ENCODE data around the gene EIF4E2.
"Not testable (repeated sequence)": the region's sequence is repeated elsewhere in the genome, so short reads cannot be mapped to it uniquely, and the experiment has no call there.

EIF4E2 gene

DNA sequence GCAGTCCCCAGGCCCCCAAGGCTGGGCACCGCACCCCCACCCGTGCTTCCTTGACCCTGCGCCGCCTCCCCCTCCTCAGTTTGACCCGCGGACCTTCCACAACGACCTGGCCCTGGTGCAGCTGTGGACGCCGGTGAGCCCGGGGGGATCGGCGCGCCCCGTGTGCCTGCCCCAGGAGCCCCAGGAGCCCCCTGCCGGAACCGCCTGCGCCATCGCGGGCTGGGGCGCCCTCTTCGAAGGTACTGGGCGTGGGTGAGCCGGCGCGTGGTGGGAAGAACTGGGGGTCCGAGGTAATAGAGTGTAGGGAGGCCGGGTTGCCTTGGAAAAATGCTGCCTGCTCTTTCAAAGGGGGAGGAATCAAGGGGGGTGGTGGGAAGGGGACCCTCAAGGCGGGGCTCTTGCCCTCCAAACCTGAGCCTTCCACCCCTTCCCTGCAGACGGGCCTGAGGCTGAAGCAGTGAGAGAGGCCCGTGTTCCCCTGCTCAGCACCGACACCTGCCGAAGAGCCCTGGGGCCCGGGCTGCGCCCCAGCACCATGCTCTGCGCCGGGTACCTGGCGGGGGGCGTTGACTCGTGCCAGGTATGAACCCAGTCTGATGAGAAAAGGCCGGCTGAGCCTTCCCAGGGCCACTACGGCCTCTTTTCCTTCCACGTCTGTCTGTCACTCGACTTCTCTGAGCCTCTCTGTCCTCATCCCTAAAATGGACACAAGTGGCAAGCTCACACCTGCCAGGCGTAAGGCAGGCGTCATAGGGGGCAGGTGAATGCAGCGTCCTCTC lies 27.7 kb upstream of the EIF4E2 start:
- FAIRE-seq: no peak

DNA sequence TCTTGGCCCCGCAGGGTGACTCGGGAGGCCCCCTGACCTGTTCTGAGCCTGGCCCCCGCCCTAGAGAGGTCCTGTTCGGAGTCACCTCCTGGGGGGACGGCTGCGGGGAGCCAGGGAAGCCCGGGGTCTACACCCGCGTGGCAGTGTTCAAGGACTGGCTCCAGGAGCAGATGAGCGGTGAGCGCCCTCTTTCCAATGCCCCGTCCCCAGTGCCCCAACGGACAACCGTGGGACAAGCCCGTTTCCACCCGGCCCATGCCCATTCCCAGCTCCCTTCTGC lies 27.1 kb upstream of the EIF4E2 start:
- no peak for FAIRE-seq

DNA sequence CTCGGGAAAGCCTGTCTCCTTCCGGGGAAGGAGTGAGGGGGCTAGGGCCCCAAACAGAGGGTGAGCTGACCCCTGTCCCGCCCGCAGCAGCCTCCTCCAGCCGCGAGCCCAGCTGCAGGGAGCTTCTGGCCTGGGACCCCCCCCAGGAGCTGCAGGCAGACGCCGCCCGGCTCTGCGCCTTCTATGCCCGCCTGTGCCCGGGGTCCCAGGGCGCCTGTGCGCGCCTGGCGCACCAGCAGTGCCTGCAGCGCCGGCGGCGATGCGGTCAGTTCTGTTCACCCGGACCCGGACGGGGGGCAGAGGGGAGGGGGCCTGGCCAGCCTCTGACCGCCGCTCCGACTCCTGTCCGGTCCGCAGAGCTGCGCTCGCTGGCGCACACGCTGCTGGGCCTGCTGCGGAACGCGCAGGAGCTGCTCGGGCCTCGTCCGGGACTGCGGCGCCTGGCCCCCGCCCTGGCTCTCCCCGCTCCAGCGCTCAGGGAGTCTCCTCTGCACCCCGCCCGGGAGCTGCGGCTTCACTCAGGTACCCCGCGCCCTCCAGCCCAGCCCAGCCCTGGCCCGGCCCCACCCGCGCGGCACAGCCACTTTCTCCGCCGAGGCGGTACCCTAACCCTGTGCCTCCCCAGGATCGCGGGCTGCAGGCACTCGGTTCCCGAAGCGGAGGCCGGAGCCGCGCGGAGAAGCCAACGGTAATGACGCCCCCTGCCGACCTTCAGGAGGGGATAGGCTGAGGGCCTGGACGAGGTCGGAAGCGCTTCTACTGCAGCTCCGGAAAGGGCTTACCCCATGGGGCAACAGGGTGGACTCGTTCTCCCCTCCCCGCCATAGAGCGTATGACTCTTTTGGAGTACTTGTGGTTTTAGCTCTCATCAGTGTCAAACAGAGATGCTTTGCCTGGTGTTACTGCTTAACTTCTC lies 26.5 kb upstream of the EIF4E2 start:
- no peak for FAIRE-seq

DNA sequence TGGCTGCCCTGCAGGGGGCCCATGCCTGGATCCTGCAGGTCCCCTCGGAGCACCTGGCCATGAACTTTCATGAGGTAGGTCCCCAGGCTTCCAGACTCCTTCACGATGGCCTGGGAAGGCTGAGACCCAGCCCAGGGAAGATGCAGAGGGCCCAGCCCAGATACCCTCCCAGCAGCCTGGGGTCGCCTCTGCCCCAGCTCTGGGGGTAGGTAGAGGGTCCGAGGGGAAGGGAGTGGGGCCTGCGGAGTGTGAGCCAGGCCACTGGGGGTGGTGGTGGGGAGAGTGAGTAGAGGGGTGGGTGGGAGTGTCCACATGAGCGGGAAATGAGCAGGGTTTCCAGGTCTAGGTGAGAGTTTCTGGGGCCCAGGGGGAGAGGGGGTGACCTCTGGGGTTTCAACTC lies 25.7 kb upstream of the EIF4E2 start:
- no peak for FAIRE-seq

DNA sequence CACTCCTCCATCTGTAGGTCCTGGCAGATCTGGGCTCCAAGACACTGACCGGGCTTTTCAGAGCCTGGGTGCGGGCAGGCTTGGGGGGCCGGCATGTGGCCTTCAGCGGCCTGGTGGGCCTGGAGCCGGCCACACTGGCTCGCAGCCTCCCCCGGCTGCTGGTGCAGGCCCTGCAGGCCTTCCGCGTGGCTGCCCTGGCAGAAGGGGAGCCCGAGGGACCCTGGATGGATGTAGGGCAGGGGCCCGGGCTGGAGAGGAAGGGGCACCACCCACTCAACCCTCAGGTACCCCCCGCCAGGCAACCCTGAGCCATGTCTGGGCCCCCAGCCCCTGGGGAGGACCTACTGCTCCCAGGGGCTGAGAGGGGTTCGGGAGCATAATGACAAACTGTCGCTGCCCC lies 25.3 kb upstream of the EIF4E2 start:
- FAIRE-seq: no peak

DNA sequence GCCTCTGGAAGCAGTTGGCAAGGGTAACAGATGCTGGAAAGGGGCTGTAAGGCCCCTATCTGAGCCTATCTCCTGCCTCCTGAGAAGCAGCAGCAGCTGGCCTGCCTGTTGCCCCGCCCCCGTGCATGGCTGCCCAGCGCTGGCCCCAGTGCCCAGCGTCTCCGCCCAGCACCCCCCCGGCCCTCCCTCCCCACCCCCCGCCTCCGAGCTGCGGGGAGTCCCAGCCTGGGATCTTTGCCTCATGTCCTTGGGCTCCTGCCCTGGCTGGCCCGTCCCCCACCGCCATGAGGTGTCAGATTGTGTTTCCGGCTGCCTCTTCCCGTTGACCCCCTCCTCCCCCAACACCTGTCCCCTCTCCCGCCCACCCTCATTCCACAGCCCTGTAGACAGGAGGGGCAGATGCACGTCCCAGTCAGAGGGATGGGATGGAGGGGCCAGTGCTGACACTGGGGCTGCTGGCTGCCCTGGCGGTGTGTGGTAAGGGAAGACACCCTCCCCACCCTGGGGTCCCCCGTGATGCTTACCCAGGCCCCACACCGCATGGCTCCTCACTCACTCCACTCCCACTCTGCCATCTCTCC lies 24.6 kb upstream of the EIF4E2 start, which contains the start of gene CHRND:
Gene CHRND, plus strand, starts transcription at position 370 of the 581 bp plus-strand sequence. Its CDS starts 56 bp downstream, at position 426.
- FAIRE-seq: no peak

DNA sequence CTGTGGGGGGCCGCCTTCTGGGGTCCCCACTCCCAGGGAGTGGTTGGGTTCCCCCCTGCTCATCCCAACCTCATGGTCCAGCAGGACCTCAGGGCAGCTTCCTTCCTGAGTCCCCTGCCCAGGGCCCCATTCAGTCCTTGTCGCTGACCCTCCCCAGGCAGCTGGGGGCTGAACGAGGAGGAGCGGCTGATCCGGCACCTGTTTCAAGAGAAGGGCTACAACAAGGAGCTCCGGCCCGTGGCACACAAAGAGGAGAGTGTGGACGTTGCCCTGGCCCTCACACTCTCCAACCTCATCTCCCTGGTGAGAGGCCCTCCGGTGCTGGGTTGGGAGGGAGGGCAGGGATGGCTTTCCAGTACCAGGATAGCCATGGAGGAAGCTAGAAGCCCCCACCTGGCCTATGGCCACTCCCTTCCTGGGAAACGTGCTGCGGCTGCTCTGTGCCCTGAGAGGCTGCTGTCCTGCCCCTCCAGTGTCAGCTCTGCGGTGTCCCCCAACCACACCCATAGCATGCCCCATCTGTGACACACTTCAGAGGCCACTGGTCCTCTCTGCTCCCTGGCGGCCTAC lies 24.0 kb upstream of the EIF4E2 start:
- FAIRE-seq: no peak

DNA sequence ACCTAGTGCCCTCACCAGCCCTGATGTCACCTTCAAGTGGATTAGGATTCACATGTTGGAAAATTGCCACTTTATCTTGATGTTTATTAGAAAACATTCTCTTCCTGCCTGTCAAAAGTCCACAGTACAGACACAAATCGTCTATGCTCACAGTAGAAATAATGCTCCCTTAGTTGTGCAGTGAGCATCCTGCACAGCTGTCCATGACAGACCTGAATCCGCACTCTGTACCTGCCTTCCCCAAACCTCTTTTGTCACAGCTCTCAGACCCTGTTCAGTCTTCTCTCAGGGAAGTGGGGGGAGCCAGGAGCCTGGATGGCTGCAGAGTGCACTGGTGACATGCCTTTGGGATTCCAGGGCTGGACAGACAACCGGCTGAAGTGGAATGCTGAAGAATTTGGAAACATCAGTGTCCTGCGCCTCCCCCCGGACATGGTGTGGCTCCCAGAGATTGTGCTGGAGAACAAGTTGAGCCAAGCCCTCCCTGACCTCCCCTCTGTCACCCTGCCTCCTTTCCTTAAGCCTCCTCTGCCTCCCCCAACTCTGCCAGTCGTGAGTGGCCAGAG lies 22.5 kb upstream of the EIF4E2 start:
- FAIRE-seq: no peak

DNA sequence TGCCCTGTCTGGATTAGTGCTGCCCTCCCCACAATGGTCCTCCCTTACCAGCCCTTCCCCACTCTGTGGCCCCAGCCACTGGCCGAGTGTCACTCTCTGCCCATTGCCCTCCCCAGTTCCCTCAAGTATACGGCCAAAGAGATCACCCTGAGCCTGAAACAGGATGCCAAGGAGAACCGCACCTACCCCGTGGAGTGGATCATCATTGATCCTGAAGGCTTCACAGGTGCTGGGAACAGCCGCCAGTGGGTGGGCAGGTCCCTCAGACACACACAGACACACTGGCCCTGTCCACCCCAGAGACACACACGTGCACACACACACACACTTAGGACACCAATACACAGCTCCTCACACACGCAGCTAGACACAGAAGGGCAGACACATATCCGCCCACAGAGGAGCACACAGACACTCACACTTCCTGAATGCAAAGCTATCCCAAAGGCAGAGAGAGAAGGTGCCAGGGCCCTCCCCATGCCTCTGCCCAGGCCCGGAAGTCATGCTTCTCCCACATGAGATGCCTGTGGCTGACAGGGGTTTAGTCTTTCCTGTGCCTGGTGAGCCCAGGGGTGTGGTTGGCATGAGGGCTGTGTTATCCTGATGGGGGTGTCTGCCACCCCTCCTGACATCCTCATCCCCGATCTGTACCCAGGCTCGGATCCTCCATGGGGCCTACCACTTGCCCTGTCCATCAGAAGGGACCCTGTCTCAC lies 21.6 kb upstream of the EIF4E2 start:
- FAIRE-seq: no peak

DNA sequence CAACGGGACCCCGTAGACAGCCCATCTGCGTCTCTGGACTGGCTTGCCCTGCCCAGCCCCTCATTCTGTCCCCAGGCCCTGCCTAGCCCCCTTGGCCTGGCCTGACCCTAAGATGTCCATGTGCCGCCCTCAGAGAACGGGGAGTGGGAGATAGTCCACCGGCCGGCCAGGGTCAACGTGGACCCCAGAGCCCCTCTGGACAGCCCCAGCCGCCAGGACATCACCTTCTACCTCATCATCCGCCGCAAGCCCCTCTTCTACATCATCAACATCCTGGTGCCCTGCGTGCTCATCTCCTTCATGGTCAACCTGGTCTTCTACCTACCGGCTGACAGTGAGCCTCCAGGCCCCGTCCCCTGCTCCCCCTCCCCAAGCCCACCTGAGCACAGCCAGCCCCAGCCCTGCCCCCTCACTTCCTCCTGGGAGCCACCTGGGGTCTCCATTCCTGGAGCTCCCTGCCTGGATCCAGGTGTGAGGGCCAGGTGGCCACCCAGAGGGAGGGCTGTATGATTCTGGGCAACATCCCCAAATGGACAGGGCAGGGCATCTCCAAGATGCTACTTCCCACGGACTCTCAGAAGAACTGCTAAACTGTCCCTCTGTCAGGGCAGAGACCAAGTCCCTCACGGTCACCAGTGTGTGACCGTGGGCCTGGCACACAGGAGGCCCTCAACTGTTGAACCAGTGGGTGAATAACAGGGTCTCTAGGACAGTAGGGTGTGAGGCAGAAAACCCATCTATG lies 20.5 kb upstream of the EIF4E2 start:
- no peak for FAIRE-seq

DNA sequence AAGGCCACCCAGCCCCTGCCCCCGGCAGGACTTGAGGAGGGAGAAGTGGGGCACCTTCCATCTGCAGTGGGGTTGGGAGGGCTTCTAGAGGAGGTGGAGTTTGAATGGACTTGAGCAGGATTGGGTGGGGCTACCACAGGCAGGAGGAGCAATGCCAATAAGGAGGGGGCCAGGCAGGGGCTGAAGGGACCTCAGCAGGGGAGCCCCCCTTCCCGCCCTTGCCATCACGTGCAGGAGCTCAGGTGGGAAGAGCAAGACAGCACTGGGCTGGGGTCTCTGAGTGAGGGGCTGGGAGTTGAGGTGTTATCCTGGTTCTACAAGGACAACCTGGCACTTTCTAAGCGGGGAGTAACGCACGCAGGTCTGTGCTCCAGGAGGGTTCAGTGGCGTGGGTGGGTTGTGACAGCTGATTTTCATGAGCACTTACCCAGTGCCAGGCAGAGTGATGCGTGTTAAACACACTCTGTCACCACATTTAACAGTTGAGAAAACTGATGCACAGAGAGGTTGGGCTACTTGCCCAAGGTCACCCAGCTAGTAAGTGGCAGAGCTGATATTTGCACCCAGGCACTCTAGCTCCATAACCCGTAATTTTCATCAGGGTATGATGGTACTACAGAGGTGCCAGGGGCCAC lies 19.7 kb upstream of the EIF4E2 start:
- no peak for FAIRE-seq

DNA sequence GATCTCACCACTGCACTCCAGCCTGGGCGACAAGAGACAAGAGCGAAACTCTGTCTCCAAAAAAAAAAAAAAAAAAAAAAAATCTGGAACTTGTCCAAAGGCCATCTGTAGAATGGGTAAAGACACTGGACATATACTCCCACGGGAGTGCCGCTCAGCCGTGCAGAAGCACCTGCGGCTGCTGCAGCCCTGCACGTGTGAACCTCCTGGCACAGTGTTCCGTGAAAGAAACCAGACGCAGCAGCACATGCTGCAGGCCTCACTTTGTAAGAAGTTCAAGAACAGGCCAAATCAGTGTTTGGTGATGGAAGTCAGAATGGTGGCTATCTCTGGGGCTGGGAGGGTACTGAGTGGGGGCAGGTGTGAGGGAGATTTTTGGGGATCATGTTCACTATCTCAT lies 18.1 kb upstream of the EIF4E2 start:
- FAIRE-seq: no peak

DNA sequence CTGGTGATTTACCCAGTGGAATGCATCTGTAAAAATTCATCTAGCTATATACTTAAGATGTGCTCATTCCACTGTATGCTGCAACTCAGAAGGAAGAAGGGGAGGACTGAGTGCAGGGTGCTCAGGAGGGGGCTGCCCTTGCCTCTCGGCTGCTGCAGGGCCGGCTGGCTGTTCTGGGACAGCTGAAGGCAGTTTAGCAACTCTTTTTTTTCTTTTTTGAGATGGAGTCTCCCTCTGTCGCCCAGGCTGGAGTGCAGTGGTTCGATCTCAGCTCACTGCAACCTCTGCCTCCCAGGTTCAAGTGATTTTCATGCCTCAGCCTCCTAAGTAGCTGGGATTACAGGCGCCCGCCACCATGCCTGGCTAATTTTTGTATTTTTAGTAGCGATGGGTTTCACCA lies 17.7 kb upstream of the EIF4E2 start:
- not testable (repeated sequence) for FAIRE-seq

DNA sequence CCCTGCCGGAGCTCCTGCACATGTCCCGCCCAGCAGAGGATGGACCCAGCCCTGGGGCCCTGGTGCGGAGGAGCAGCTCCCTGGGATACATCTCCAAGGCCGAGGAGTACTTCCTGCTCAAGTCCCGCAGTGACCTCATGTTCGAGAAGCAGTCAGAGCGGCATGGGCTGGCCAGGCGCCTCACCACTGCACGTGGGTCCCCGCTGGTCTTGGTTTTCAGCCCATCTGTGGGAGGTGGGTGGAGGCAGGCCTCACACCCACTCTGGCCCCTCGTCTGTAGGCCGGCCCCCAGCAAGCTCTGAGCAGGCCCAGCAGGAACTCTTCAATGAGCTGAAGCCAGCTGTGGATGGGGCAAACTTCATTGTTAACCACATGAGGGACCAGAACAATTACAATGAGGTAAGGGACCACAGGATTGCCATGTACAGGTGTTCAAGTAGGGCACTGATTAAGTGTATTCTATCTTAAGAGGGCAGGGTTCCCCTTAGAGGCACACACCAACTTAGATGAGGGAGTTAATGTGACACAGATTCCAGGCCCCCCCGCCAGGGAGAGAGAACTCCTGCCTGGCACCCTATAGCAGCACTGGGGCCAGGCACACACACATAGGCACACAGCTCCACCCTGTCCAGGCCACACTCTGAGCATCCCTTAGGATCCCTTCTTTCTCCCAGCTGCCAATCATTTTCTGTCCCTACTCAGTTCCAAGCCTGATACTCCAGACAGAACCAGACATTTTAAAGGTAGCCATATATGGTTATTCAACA lies 16.4 kb upstream of the EIF4E2 start:
- no peak for FAIRE-seq

DNA sequence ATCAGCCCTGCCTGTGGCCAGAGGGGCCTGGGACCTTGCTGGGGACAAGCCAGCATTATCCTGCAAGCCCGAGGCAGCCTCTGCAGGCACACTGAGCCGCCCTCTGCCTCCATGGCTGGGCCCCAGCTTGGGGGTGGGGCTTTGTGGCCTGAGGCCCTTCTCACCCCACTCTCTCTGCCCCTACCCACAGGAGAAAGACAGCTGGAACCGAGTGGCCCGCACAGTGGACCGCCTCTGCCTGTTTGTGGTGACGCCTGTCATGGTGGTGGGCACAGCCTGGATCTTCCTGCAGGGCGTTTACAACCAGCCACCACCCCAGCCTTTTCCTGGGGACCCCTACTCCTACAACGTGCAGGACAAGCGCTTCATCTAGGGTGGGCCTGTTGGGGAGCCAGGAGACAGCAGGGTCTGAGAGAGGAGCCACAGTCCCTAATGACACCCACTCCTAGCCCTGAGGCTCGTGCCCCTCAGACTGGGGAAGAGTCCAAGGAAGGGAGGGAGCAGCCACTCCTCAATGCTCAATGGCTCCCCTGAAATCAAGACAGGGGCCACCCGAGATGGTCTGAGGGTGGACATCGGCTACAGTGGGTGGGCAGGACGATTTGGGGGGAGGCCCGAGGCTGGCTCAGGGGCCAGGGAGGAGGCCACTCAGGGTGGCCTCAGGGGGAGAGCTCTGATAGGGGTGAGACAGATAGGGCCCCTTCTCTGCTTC lies 15.4 kb upstream of the EIF4E2 start:
- no peak for FAIRE-seq

DNA sequence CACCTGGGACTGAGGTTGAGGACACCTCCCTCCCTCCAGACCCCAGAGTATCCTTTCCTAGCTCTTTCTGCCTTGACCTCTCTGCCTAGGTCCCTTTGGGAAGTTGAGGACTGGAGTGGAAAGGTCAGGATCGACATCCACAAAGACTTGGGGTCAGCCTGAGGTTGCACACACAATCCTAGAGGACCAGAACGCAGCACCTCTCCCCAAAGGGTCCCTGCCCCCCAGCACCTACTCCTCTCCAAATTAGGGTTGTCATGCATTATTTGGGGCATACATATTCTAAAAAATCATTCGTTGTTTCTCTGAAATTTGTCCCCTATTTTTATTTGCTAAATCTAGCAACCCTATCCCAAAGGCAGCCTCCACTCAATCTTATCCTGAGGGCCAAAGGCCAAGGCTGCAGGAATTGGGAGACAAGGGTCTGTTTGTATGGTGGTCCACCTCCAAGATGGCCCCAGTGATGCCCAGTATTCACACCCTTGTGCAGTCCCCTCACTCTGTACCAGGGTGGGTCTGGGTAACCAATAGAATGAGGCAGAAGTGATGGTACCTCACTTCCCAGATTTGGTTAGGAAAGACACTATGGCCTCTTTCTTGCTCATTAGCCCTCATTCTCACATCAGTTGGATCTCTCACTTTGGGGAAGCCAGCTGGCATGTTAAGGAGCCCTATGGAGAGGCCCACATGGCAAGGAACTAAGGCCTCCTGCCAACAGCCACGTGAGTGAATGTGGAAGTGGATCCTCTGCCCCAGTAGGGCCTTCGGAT lies 14.5 kb upstream of the EIF4E2 start:
- FAIRE-seq: no peak

DNA sequence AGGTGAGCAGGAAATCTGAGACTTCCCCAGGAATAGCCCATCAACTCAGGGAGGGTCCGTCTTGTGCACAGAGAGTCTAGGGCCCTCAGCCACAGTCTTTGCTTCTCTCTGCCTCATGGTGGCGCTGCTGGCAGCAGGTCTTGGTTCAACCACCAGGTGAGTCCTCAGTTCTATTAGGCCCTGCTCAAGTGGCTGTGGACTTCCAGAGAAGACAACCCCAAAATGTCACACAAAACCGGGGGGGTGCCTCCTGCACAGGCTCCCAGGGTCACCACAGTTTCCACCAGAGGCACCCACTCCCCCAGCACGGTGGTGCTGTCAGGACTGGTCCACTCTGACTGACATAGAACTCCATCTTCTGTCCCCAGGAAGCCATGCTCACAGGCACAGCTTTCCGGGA lies 13.4 kb upstream of the EIF4E2 start:
- no peak for FAIRE-seq

DNA sequence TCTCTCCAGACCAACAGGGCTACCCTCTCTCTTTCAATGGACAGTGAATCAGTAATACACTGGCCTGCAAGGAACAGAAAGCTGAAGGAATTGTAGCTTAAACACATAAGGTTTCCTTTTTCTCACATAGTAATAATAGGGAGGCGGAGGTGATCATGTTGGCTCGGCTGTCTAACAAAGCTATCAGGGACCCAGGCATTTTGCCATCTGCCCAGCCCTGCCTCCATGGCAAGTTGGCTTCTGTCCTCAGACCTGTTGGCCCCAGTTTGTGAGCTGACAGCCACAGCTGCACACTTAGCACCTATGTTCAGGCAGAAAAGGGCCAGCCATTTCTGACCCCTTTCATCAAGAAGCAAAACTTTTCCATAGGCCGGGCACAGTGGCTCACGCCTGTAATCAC lies 13.0 kb upstream of the EIF4E2 start:
- no peak for FAIRE-seq

DNA sequence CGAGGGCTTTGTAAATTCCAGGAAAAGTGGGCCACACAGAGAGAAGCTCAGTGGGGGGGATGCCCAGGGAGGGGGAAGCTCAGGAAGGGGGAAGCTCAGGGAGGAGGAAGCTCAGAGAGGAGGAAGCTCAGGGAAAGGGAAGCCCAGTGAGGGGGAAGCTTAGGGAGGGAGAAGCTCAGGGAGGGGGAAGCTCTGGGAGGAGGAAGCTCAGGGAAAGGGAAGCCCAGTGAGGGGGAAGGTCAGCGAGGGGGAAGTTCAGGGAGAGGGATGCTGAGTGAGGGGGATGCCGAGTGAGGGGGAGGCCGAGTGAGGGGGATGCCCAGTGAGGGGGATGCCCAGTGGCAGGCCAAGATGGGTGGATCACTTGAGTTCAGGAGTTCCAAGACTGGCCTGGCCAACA lies 11.8 kb upstream of the EIF4E2 start:
- FAIRE-seq: no peak
